K562 (cell line): ENCODE data around the gene POLR3A. TPM values are rescaled to one million over a fixed set of nuclear protein-coding genes. Genes with fewer than 3 reads are reported as not detected.

ENCODE experiments used
- ATAC-seq: fragments of 200-7000 bp; cut with Tn5 transposase; 3 replicates; pipeline ENCODE4 v1.9.1; 2020; ENCODE audit warnings: moderate library complexity
- BruUV-seq: library from RNA; stranded (reverse); fragments of 400-500 nt; replicated peaks from 2 replicates; lab custom pipeline; 2021; lab: Mats Ljungman, UMichigan
- CTCF ChIA-PET: fragments of 300-600 bp; formaldehyde crosslinking; extraction: SDS; loops from one replicate; lab custom pipeline; 2021; ENCODE audit warnings: low intra/inter-chr PET ratio; lab: Yijun Ruan, JAX
- POLR2A ChIA-PET: fragments of 300-600, 350-650 bp; sonication (Branson Sonifier 250); formaldehyde crosslinking; extraction: SDS; loops from one replicate; lab custom pipeline; 2021; ENCODE audit warnings: antibody characterized with exemption, inconsistent platforms; lab: Yijun Ruan, JAX
- DNase-seq, 4 experiments: peaks; one replicate each; pipeline versions ENCODE4 v3.0.0 to v3.0.0-alpha.2; 2011 to 2018; ENCODE audit warnings: low spot score in 3 of 4, mixed read lengths in 3 of 4; ENCODE audit errors: extremely low read depth in 1 of 4
- FAIRE-seq: peaks from 2 replicates; lab custom pipeline; 2011; peaks lifted over from hg19 to GRCh38; lab: Jason Lieb, UNC
- H2AFZ ChIP-seq: 2 replicates; pipeline ENCODE4 v1.6.0; 2011; ENCODE audit warnings: low read depth, low read length, control low read depth, inconsistent platforms
- H3K27ac ChIP-seq: fragments of 200-600 bp; 3 replicates; pipeline ENCODE4 v1.8.0; 2011; ENCODE audit warnings: low read depth, mild to moderate bottlenecking, control low read depth, inconsistent platforms, low read length, moderate library complexity, mixed read lengths; ENCODE audit errors: extremely low read depth
- H3K27me3 ChIP-seq, 2 experiments: fragments of 300-600 bp in 1 of 2; 2 replicates in 1 of 2; 3 replicates in 1 of 2; pipeline versions ENCODE4 v1.6.0 to v1.8.0; 2011; ENCODE audit warnings: inconsistent platforms in 2 of 2, low read length in 2 of 2, mild to moderate bottlenecking in 1 of 2, mixed read lengths in 1 of 2, moderate library complexity in 1 of 2; ENCODE audit not compliant: control insufficient read depth in 2 of 2, insufficient read depth in 2 of 2
- H3K36me3 ChIP-seq: fragments of 300-600 bp; 3 replicates; pipeline ENCODE4 v1.8.0; 2011; ENCODE audit warnings: mild to moderate bottlenecking, low read length, inconsistent platforms; ENCODE audit not compliant: control insufficient read depth, insufficient read depth
- H3K4me1 ChIP-seq, 2 experiments: fragments of 200-600 bp in 1 of 2; replicated peaks in 1 of 2; 2 replicates in 1 of 2; 3 replicates in 1 of 2; pipeline versions ENCODE4 v1.5.1 to v1.8.0; 2011; ENCODE audit warnings: inconsistent platforms in 2 of 2, low read length in 2 of 2, mild to moderate bottlenecking in 1 of 2, mixed read lengths in 1 of 2, moderate library complexity in 1 of 2; ENCODE audit not compliant: control insufficient read depth in 2 of 2, insufficient read depth in 2 of 2
- H3K4me2 ChIP-seq: 2 replicates; pipeline ENCODE4 v1.6.1; 2011; ENCODE audit warnings: low read length, control low read depth, inconsistent platforms, mixed read lengths; ENCODE audit not compliant: insufficient read depth
- H3K4me3 ChIP-seq: fragments of 200-600 bp; sonication (generic), shearing (Covaris generic); 2 replicates; pipeline ENCODE4 v1.5.1; 2016; ENCODE audit warnings: control low read depth, inconsistent platforms
- H3K79me2 ChIP-seq: fragments of 200-600 bp; 3 replicates; pipeline ENCODE4 v1.8.0; 2011; ENCODE audit warnings: low read length, inconsistent platforms; ENCODE audit not compliant: control insufficient read depth, insufficient read depth
- H3K9ac ChIP-seq, 2 experiments: 2 replicates each; pipeline versions ENCODE4 v1.6.0 to v1.6.1; 2011; ENCODE audit warnings: low read depth in 2 of 2, low read length in 2 of 2, control low read depth in 1 of 2, inconsistent platforms in 1 of 2, mild to moderate bottlenecking in 1 of 2, mixed read lengths in 1 of 2; ENCODE audit not compliant: insufficient read depth in 1 of 2
- H3K9me1 ChIP-seq: one replicate; pipeline ENCODE4 v1.6.0; 2011; ENCODE audit warnings: inconsistent platforms, mild to moderate bottlenecking, low read length, moderate library complexity; ENCODE audit not compliant: control insufficient read depth, insufficient read depth
- H3K9me3 ChIP-seq: replicated peaks from 2 replicates; pipeline ENCODE4 v1.5.1; 2011; ENCODE audit warnings: low read depth, low read length, inconsistent platforms; ENCODE audit not compliant: control insufficient read depth, insufficient read depth
- H4K20me1 ChIP-seq: replicated peaks from 2 replicates; pipeline ENCODE4 v1.6.1; 2011; ENCODE audit warnings: low read length, inconsistent platforms, mixed read lengths; ENCODE audit not compliant: control insufficient read depth, insufficient read depth
- FOXJ3 ChIP-seq: sonication (generic); formaldehyde crosslinking; IDR thresholded peaks from 2 replicates; pipeline ENCODE4 v1.4.0; 2020; ENCODE audit warnings: mild to moderate bottlenecking, missing genetic modification reagents
- HNRNPLL ChIP-seq: fragments of 200-400 bp; formaldehyde crosslinking; IDR thresholded peaks from 2 replicates; pipeline ENCODE4 v1.6.1; 2017; ENCODE audit warnings: low read length, low read depth, mild to moderate bottlenecking; ENCODE audit not compliant: poor library complexity, severe bottlenecking
- KLF16 ChIP-seq: IDR thresholded peaks from 2 replicates; pipeline ENCODE4 v1.6.1; 2016; ENCODE audit warnings: antibody characterized with exemption
- PCBP1 ChIP-seq: fragments of 200-400 bp; formaldehyde crosslinking; IDR thresholded peaks from 2 replicates; pipeline ENCODE4 v1.6.1; 2018; ENCODE audit warnings: mild to moderate bottlenecking, low read depth, low read length; ENCODE audit not compliant: poor library complexity, severe bottlenecking
- RBM15 ChIP-seq: fragments of 200-400 bp; formaldehyde crosslinking; IDR thresholded peaks from 2 replicates; pipeline ENCODE4 v1.6.1; 2018; ENCODE audit warnings: mild to moderate bottlenecking, low read length, moderate library complexity; ENCODE audit not compliant: insufficient read depth
- TRIM24 ChIP-seq, 2 experiments: fragments of 450-650 bp; IDR thresholded peaks; 2 replicates each; pipeline ENCODE4 v1.6.1; 2016
- ZBTB7A ChIP-seq: IDR thresholded peaks from 2 replicates; pipeline ENCODE4 v1.6.1; 2011; ENCODE audit warnings: low read depth, mild to moderate bottlenecking, low read length, moderate library complexity, borderline replicate concordance; ENCODE audit not compliant: control insufficient read depth
- ZNF79 ChIP-seq: fragments of 250-450 bp; sonication (Bioruptor Pico); IDR thresholded peaks from 2 replicates; pipeline ENCODE4 v1.4.0; 2020; ENCODE audit warnings: low read depth, mild to moderate bottlenecking, moderate library complexity
- WGBS: fragments of 100-300 bp; shearing (Covaris generic); methylation state at CpG from one replicate; pipeline ENCODE4 v1.1.6; 2016; ENCODE audit warnings: low coverage, mixed read lengths; ENCODE audit not compliant: insufficient coverage; ENCODE audit errors: missing lambda C conversion rate; 5-methylcytosine and 5-hydroxymethylcytosine counted together
- in situ Hi-C: fragments of 300-500 bp; cut with MboI; formaldehyde crosslinking; loops from 4 replicates; pipeline ENCODE4 v1.15.0; 2018; ENCODE audit warnings: inconsistent platforms, mixed read lengths
- intact Hi-C: fragments of 100-400 bp; cut with micrococcal nuclease; formaldehyde crosslinking; loops from 2 replicates; pipeline ENCODE4 v1.14.2; 2022
- polyA plus RNA-seq, 8 experiments: library from polyadenylated mRNA; depleted of rRNA in 4 of 8; stranded (reverse) in 5 of 8; unstranded in 3 of 8; fragments of >200 nt; fragmentation: Nextera tagmentation in 2 of 8; fragmentation: Illumina TruSeq in 1 of 8; extraction: Ambion mirVana in 2 of 8; extraction: Trizol in 1 of 8; gene quantifications; 2 replicates each; pipeline versions ENCODE4 v1.2.1 to v1.2.3, GENCODE V29; 2011 to 2014; ENCODE audit warnings: inconsistent platforms in 1 of 8, missing spikeins in 1 of 8
- total RNA-seq, 7 experiments: library from RNA; depleted of rRNA in 6 of 7; stranded (reverse); fragments of >200 nt in 6 of 7; fragmentation: Illumina TruSeq in 2 of 7; extraction: Trizol in 2 of 7; gene quantifications; 2 replicates each; pipeline versions ENCODE4 v1.2.1 to v1.2.3, GENCODE V29; 2011 to 2021; ENCODE audit warnings: low replicate concordance in 1 of 7
- TF ChIP-seq, protein P1 (sequence below): sonication (generic); formaldehyde crosslinking; IDR thresholded peaks from 2 replicates; pipeline ENCODE4 v1.8.1; 2023; ENCODE audit warnings: mild to moderate bottlenecking, missing genetic modification reagents, moderate library complexity

The POLR3A gene
- total and polyA plus RNA-seq, 9 of the 15 experiments (the other 6 are each of a cell fraction or from before 2014, with no cell fraction given) = 14.9 to 37.0 (median 26.7) TPM

- CTCF ChIA-PET = no interaction called here
These were observed 24.0 kb upstream of the POLR3A start for GRCh38 chr10:78053211-78053868.

More at GRCh38 chr10:78053211-78053868, 24.0 kb upstream of the POLR3A start:
- no TSS peak for BruUV-seq
- FAIRE-seq (no peak), ATAC-seq (no peak), DNase-seq (no peak)
- Histone ChIP-seq H3K9me1 (no peaks in the 10 kb centered on the region), H3K27ac (no peak overlapping the region), H3K79me2 (no peaks in the 10 kb centered on the region), H3K9me3 (no peaks in the 10 kb centered on the region), H3K27me3 (peaks cover 2 to 33% of the 10 kb centered on the region in 2 experiments; a peak in 4 of 5 replicates), H3K4me2 (no peak overlapping the region), H3K9ac (no peak overlapping the region), H3K4me1 (no peaks in the 10 kb centered on the region), H2AFZ (no peak overlapping the region), H4K20me1 (peaks cover 3% of the 10 kb centered on the region; the same call in 1 of the 2 replicates), H3K4me3 (no peak overlapping the region), H3K36me3 (no peaks in the 10 kb centered on the region)
- POLR2A ChIA-PET = interaction anchor here (0.6 to 1.9 kb wide), 4 partner anchors 8 to 391 kb away, joined by 3 to 5 read pairs (median 4); no protein-coding TSS in a partner anchor
- in situ Hi-C loops (no loop called here), intact Hi-C loops (no loop called here)
- no peak for TF ChIP-seq PCBP1
- TF ChIP-seq ZBTB7A = no peak
- TF ChIP-seq RBM15 = no peak
- TF ChIP-seq KLF16 = no peak
- no peak for TF ChIP-seq HNRNPLL
- TF ChIP-seq FOXJ3 (CRISPR knock-in tag) = no peak
- TF ChIP-seq ZNF79 (CRISPR knock-in tag) = no peak
- TF ChIP-seq, protein P1, sequence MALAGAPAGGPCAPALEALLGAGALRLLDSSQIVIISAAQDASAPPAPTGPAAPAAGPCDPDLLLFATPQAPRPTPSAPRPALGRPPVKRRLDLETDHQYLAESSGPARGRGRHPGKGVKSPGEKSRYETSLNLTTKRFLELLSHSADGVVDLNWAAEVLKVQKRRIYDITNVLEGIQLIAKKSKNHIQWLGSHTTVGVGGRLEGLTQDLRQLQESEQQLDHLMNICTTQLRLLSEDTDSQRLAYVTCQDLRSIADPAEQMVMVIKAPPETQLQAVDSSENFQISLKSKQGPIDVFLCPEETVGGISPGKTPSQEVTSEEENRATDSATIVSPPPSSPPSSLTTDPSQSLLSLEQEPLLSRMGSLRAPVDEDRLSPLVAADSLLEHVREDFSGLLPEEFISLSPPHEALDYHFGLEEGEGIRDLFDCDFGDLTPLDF (CRISPR knock-in tag) = no peak
- TF ChIP-seq TRIM24 (IDR thresholded peaks at IDR 0.05) = no peak
- 7% methylated on average over 6 of the region's 7 CpGs for WGBS
